GM18505 (cell line): ENCODE measurements around the gene KIT.
"Not testable (repeated sequence)": the region's sequence is repeated elsewhere in the genome, so short reads cannot be mapped to it uniquely, and the experiment has no call there.

Experiments
- ATAC-seq: cut with Tn5 transposase; IDR thresholded peaks from one replicate; pipeline ENCODE4 v1.9.1; 2021; ENCODE audit not compliant: unreplicated experiment
- POLR2A ChIP-seq: IDR thresholded peaks from 4 replicates; pipeline ENCODE4 v1.6.1; 2011; ENCODE audit warnings: borderline replicate concordance; ENCODE audit not compliant: insufficient read depth, insufficient read length; ENCODE audit errors: extremely low read depth

KIT gene

DNA sequence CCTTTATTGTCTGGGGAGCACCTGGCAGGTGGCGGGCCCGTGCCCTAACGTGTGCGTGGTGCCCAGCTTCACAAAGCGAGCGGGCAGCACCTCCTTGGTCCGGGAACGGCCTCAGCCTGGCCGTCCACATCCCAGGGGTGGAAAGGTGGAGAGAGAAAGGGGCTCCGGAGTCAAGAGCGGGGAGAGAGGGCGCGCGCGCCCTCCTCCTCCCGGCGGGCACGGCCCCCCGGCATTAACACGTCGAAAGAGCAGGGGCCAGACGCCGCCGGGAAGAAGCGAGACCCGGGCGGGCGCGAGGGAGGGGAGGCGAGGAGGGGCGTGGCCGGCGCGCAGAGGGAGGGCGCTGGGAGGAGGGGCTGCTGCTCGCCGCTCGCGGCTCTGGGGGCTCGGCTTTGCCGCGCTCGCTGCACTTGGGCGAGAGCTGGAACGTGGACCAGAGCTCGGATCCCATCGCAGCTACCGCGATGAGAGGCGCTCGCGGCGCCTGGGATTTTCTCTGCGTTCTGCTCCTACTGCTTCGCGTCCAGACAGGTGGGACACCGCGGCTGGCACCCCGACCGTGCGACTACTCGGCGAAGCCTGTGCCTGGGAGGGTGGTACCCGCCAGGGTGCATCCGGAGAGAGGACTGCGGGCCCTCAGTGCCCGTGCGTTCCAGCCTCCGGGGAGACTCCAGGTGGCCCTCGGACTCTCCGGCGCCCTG lies at the start of gene KIT:
TSS of gene KIT (plus strand) at position 407 of the 701 bp plus-strand sequence. CDS start at position 465, 58 bp downstream.
- TF ChIP-seq POLR2A, result no peak
- no peak for ATAC-seq

DNA sequence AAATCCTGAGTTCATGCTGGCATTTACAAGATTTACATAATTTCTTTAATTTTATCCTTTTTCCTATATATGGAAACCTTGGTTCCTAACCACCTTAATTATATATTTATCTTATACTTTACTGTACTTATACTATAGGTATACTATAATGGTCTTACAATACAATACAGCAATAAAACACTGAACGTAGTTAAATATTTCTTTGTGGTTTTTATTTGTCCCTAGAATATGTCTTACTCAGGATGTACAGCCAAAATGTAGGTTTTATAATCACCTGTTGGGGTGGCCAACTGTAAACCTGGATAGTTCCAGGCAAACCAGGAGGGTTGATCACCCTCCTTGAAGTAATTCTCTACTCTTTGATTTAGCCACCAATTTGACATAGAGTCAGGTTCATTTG lies 48.4 kb upstream of the KIT start:
- no peak for TF ChIP-seq POLR2A
- no peak for ATAC-seq

DNA sequence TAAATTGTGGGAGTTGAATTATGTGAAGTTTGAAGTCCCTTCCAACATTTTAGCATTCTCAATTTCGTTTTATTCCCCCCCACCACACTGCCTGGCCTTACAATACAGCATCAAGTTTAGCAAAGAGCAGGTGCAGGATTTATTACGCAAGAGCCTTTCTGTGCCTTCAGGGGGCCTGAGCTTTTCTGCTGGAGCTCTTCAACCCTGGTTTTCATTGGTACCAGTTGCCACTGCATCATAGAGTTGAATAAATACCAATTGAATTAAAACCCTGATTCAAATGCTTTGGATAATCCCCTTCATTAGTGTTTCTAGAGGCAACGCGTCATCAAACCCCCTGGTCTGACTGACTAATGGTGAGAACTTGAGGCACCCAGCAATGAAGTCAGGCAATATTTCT lies 43.6 kb upstream of the KIT start:
- no peak for ATAC-seq
- TF ChIP-seq POLR2A, result no peak

DNA sequence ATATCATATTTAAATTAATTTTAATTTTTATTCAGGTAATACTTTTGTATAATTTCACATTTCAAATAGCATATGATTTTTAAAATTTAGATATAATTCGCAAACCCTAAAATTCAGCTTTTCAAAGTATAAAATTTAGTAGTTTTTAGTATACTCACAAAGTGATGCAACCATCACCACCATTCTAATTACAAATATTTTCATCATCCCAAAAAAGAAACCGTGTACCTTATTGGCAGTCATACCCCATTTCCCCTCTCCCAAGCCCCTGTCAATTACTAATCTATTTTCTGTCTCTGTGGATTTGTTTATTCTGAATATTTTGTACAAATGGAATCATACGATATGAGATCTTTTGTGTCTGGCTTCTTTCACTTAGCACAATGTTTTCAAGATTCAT lies 37.0 kb upstream of the KIT start:
- TF ChIP-seq POLR2A, result no peak
- no peak for ATAC-seq

DNA sequence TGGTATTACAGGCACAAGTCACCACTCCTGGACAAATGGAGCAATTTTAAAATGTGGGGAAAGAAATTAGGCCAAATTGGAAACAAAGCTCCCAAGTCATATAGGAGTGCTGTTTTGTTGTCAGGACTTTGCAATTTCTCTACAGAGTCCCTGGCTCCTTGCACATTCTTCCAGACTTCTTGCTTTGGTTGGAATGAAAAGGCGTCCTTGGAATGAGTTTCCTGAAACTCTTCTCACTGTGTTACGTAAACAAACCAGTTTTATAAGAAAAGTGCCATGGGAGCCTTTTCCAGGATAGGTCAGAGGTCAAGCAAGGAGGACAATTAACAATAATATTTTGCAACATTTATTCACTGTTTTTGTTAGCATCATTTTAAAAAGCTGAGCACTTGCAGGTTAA lies 32.4 kb upstream of the KIT start:
- ATAC-seq, result no peak
- TF ChIP-seq POLR2A, result no peak

DNA sequence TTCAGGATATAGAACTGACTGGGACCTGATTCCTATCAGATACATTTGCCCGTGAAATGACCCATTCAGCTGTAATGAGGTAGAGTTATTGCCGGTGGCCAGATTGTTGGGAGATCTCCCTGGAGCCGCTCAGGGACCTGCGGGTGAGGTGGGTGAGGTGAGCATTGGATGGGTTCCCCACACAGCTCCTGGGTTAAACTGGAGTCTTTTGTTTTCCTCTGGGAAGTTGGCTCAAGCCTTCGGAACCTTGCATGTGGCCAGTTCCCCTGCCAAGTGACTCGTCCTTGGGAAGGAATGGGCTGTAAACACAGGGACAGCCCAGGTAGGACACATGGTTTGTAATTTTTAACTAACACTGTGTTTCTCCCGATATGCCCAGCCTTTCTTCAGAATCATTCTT lies 31.6 kb upstream of the KIT start:
- ATAC-seq, result no peak

DNA sequence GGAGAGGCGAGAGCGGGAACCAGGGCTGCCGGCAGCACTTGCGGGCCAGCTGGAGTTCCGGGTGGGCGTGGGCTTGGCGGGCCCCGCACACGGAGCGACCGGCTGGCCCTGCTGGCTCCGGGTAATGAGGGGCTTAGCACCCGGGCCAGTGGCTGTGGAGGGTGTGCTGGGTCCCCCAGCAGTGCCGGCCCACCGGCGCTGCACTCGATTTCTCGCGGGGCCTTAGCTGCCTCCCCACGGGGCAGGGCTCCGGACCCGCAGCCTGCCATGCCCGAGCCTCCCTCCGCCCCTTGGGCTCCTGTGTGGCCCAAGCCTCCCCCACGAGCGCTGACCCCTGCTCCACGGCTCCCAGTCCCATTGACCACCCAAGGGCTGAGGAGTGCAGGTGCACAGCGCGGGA lies 25.2 kb upstream of the KIT start:
- no peak for ATAC-seq
- TF ChIP-seq POLR2A, result no peak

More for the DNA sequence above, 31.6 kb upstream of the KIT start:
- TF ChIP-seq POLR2A, result no peak

DNA sequence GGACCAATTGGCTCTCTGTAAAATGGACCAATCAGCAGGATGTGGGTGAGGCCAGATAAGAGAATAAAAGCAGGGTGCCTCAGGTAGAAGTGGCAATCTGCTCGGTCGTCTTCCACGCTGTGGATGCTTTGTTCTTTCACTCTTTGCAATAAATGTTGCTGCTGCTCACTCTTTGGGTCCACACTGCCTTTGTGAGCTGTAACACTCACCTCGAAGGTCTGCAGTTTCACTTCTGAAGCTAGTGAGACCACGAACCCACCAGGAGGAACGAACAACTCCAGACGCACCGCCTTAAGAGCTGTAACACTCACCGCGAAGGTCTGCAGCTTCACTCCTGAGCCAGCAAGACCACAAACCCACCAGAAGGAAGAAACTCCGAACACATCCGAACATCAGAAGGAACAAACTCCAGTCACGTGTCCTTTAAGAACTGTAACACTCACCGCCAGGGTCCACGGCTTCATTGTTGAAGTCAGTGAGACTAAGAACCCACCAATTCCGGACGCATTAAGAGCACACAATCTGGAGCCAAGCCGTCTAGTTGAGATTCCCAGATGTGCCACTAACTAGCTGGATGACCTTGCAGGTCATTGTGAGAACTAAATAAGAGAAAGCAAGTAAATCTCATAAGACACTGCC lies 24.5 kb upstream of the KIT start:
- not testable (repeated sequence) for ATAC-seq

DNA sequence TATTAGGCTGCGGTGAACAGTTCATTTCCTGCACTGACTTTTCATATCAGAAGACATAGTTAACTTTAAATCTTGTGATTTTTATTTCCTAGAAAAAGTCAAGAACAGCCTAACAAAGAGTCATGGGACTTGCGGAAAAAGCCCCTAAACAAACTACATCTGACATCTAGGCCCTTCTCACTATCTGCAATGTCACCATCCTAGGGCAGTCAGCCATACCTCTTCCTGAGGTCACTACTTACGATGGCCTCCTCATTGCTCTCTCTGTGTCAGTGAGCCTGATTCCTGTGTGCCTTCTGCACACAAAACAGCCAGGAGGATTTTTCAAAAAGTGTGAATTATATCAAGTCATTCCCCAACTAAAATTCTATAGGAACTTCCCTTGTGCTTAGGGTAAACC lies 22.4 kb upstream of the KIT start:
- TF ChIP-seq POLR2A, result no peak
- ATAC-seq, result no peak

DNA sequence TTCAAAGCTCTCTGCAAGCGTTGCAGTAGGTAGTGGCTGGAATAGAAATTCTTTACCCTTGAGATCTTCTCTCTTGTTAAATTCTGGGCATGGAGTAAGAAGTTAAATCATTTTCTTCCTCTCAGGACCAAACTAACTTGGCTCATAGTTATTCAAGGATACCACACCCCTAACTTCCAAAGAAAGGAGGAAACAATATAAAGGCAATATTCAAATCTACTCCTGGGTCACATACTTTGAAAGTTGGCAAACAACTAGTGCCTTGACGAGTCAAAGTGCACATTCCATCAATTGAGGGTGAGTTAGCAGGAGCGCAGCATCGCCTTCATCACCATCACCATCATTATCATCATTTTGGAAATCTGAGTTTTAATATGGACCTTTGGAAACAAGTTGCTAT lies 20.4 kb upstream of the KIT start:
- ATAC-seq, result no peak
- no peak for TF ChIP-seq POLR2A

DNA sequence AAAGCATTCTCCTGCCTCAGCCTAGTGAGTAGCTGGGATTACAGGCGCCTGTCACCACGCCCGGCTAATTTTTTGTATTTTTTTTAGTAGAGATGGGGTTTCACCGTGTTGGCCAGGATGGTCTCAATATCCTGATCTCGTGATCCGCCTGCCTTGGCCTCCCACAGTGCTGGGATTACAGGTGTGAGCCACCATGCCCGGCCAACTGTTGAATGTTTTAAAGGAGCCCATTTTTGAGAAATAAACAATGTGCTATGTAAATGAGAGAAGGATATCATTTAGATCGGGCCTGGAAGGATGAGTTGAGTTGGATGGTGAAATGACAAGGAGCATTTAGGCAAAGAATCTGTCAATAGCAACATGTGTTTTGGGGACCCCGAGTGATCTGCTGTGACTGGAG lies 16.7 kb upstream of the KIT start:
- ATAC-seq, result not testable (repeated sequence)

DNA sequence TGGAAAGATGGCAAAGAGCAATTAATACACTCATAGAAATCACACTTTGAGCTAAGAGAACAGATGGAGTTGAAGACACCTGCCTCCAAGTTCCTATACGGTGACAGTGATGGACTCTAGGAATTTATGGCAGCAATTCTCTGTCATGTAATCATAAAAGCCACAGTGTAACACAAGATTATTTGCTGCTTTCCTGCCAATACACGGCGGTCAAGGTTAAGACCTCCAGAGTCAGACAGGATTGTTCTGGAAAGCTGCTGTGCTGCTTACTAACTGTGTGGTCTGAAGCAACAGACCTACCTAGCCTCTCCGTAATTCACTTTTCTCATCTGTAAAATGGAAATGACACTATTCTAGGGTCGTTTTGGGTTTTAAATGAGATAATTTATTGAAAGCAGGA lies 14.6 kb upstream of the KIT start:
- no peak for TF ChIP-seq POLR2A
- no peak for ATAC-seq

DNA sequence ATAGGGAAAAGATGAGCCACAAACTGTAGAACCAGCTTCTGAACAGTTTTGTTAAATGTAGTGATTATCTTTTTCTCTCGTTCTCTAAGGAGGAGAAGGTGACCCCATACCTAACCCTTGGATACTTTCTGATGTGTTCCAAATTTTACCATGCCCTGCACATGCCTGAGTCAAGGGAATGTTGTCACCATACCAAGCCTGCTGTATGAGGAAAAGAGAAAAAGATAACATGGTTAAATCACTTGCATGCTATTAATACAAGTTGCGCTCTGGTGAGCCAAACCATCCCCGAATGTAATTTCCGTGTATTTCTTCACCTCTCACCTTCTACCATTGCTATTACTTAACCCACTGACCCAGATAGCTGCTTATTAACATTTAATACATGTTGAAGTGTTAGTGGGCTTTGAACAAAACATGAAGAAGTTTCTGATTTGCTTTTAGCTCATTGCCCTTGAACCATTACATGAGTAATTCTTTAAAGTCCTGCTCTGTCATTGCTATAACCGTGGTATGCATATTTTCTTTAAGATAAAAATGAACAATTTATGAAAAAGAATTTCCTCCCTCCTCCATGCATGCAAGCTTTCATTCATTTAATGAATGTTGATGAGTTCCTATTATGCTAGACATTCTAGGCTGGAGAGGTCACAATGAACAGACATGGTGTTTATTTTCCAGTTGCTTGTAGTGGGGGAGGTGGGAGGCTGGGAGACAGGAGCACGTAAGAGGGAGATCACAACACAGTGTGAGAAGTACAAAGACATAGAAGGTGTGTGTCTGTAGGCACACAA lies 13.6 kb upstream of the KIT start:
- TF ChIP-seq POLR2A, result no peak
- no peak for ATAC-seq

DNA sequence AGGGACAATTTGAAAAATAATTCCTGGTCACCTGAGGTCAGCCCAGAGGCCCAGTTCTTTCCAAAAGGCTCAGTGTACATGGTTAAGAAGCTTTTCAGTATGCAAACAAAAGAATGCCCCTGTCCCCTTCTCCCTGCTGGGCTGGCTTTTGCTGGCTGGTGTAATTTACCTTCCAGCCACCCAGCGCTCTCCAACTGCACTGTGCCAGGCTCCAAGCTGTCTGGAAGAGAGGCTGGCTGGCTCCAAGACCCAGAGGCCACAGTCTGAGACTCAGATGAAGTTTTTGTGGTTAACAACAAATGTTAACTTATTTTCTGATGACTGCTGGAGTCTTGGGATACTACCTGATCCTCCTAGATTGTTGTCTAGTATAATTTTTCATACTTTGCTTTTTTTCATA lies 11.9 kb upstream of the KIT start:
- no peak for TF ChIP-seq POLR2A
- ATAC-seq, result no peak
